ENCODE data around the gene POLG.

Gene POLG

DNA sequence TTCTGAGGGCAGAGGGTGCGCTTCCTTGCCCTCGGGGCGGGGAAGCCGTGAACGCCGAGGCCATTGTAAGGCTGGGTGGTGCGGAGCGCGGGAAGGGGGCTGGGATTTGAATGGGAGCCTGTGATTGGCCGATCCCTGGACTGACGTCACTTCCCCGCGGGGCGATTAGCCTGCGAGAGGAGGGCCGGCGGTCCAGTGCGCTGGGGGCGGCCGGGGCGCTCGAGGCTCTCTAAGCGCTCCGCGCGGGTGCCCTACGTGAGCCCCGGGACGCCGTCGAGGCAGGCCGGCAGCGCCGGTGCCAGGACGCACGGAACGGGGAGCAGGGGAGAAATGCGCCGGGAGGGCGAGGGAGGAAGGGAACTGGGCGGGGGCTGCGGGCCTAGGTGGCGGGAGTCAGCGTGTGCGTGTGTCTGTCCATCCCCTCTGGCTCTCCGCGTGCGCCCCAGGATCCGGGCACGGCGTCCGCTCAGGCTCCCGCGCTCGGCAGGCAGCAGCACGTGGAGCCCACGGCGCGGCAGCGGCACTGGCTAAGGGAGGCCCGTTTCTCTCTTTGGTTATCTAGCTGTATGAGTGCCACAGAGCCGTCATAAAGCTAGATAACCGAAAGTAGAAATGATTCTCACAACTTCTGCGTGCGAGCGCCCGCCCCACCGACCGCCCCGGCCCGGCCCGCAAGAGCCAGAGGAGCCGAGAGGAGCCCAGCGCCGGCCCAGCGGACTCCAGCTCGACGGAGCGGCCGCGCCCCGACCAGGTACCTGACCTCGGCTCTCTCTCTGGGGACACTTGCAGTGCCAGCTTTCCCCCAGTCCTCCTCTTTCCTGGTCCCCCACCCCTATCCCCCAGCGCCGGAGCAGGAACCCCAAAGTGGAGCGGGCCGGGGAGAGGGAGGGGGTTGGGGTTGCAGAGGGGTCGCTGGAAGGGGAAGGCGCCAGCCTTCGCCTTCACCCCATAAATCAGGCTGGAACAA, 33.1 kb upstream of the POLG start:
- no peak overlapping the region for H3K27ac ChIP-seq
- no peak for DNase-seq
- peaks cover 0 to 27% (median 15%) of the 10 kb centered on the region in 4 donors for H3K4me1 ChIP-seq
- H3K36me3 ChIP-seq: no peaks in the 10 kb centered on the region
- H3K27me3 ChIP-seq: peaks cover 12 to 100% of the 10 kb centered on the region in 2 donors
- H3K9me3 ChIP-seq: no peaks in the 10 kb centered on the region
- TF ChIP-seq, protein P1, sequence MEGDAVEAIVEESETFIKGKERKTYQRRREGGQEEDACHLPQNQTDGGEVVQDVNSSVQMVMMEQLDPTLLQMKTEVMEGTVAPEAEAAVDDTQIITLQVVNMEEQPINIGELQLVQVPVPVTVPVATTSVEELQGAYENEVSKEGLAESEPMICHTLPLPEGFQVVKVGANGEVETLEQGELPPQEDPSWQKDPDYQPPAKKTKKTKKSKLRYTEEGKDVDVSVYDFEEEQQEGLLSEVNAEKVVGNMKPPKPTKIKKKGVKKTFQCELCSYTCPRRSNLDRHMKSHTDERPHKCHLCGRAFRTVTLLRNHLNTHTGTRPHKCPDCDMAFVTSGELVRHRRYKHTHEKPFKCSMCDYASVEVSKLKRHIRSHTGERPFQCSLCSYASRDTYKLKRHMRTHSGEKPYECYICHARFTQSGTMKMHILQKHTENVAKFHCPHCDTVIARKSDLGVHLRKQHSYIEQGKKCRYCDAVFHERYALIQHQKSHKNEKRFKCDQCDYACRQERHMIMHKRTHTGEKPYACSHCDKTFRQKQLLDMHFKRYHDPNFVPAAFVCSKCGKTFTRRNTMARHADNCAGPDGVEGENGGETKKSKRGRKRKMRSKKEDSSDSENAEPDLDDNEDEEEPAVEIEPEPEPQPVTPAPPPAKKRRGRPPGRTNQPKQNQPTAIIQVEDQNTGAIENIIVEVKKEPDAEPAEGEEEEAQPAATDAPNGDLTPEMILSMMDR (IDR thresholded peaks at IDR 0.05): no peak
- H3K4me3 ChIP-seq: no peak overlapping the region
- intact Hi-C loops (cut with DNase I; ENCODE audit: low total_unique reads): no loop called here

DNA sequence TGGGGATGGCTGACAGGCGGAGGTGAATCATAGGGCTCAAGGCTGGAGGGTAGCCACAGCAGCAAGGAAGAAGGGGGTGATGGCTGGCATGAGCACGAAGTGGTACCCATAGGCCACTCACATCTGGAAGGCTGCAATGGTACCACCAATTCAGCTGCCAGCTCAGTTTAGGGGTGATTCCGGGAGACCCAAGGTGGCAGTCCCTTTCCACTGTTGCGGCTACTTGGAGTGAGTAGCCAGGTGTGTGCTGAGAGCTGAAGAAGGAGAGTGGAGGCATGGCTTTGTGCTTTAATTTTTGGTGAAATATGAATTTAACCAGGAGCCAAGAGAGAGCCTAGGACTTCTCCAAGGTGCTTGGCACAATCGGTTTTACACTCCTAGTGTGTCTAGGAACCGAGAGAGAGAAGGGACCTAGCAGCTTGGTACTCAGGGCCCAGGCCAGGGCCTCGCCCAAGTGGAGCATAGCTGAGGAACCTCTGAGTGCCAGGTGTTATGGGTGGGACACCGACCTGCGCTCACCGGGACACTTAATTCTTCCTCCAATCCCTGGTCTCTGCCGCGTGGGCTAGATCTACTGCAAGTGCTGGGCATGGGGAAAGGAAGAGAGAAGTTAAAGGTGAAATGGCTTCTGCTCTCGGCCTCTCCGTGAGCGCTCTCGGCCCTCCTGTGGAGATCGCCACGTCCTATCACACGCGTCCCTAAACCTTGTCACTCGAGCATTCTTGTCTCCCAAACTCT, 32.2 kb upstream of the POLG start:
- Histone ChIP-seq H3K27me3 (peaks cover 12 to 100% of the 10 kb centered on the region in 2 donors), H3K27ac (no peak overlapping the region), H3K36me3 (no peaks in the 10 kb centered on the region), H3K9me3 (no peaks in the 10 kb centered on the region), H3K4me1 (peaks cover 0 to 34% (median 23%) of the 10 kb centered on the region in 4 donors), H3K4me3 (no peak overlapping the region)
- intact Hi-C loops (cut with DNase I; ENCODE audit: low total_unique reads): no loop called here
- DNase-seq: no peak
- TF ChIP-seq, protein P1 (IDR thresholded peaks at IDR 0.05): no peak

DNA sequence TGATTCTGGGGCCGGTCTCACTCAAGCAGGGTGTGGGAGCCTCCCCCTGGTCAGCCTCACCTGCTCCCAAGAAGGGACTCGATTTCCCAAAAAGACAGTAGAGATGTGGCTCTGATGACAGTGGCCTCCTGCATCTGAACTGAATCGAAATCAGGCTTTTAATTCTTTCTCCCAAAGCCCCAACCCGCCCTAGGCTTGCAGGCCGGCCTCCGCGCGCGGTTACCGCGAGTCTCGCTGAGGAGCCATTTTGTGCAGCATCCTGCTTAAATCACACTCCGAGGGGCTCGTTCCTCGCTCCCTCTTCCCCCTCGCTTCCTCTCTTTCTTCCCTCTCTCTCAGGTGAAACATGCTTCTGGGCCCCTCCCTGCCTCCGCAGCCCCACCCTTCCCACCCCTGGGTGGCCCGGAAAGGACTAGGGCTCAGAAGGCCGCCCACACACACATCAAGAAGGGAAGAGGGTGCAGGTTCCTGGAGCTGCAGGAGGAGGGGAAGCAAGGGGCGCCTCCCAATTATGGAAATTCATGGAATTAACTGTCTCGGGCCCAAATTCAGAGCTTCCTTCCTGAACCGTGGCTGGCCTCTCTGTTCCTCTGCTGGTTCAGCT, 30.9 kb upstream of the POLG start:
- no peak overlapping the region for H3K27ac ChIP-seq
- H3K4me3 ChIP-seq: no peak overlapping the region
- intact Hi-C loops (cut with DNase I; ENCODE audit: low total_unique reads): no loop called here
- no peak for DNase-seq
- H3K9me3 ChIP-seq: no peaks in the 10 kb centered on the region
- TF ChIP-seq, protein P1 (IDR thresholded peaks at IDR 0.05): no peak
- H3K4me1 ChIP-seq: peaks cover 0 to 27% (median 14%) of the 10 kb centered on the region in 4 donors
- H3K27me3 ChIP-seq: peaks cover 15 to 100% of the 10 kb centered on the region in 2 donors
- no peaks in the 10 kb centered on the region for H3K36me3 ChIP-seq

DNA sequence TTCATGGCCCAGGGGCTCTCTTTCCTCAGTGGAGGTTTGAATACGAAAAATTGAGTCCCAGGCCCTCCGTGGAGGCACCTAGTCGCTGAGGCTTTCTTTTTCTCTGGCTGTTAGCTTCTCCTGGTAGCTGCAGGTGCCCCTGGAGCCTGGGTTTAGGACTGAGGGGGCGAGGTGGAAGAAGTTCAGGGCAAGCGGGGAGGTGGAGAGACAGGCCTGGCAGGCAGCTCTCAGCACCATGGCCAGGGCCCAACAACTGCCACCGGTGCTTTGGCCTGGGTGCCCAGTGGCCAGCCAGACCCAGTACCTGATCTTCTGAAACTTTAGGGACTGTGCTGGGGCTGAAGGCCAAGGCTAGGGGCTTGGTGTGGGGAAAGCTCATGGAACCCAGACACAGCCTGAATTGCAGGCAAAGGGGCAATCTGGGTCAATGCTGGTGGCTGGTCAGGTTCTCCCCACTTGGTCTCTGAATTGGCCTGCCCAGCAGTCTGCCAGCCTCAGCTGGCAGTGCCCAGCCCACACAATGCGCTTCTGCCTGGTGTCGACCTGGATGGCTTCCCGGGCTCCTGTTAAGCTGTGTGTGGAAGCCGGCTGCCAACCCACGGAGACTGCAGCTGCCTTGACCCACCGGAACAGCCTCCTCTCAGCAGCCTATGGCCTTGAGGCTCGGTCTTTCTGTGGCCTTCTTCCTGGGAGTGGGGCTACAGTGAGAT, 30.3 kb upstream of the POLG start:
- DNase-seq: no peak
- Histone ChIP-seq H3K4me3 (no peak overlapping the region), H3K27me3 (peaks cover 15 to 100% of the 10 kb centered on the region in 2 donors), H3K27ac (no peak overlapping the region), H3K36me3 (no peaks in the 10 kb centered on the region), H3K9me3 (no peaks in the 10 kb centered on the region), H3K4me1 (peaks cover 0 to 27% (median 14%) of the 10 kb centered on the region in 4 donors)
- intact Hi-C loops (cut with DNase I; ENCODE audit: low total_unique reads): no loop called here
- TF ChIP-seq, protein P1 (IDR thresholded peaks at IDR 0.05): no peak

DNA sequence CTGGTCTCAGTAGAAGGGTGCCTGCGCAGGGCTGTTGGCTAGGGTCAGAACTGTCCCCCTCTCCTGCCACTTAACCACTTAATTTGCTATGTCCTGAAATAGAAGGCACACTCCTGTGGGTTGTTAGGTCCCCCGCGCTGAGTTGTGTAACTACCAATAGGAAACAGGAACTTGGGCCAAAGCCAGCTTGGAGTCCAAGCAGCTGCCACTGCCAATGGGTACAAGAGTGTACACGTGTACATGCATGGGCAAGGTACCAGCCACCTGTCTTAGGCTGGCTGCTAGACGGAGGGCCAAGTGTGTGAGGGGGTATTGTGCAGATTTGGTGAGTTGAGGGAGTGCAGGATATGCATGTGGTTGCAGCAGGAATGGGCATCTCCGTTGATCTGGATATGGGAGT, 29.7 kb upstream of the POLG start:
- no peak overlapping the region for H3K4me3 ChIP-seq
- peaks cover 15 to 100% of the 10 kb centered on the region in 2 donors for H3K27me3 ChIP-seq

More for the DNA sequence above, 29.7 kb upstream of the POLG start:
- Histone ChIP-seq H3K36me3 (no peaks in the 10 kb centered on the region), H3K9me3 (no peaks in the 10 kb centered on the region), H3K4me1 (peaks cover 0 to 30% (median 14%) of the 10 kb centered on the region in 4 donors), H3K27ac (no peak overlapping the region)
- DNase-seq: peak in 1 of 2 donors; percentile 48
- TF ChIP-seq, protein P1 (IDR thresholded peaks at IDR 0.05): no peak
- intact Hi-C loops (cut with DNase I; ENCODE audit: low total_unique reads): no loop called here

Data from tibial artery (tissue), 4 donors.